Uterus (tissue), 2 donors: ENCODE measurements around the gene CHD5.

ENCODE experiments used
- POLR2A ChIP-seq, 2 donors: fragments of 450-650 bp; IDR thresholded peaks; one replicate each; pipeline ENCODE4 v1.6.1; 2016; ENCODE audit warnings: antibody characterized with exemption in 2 of 2, mild to moderate bottlenecking in 1 of 2, moderate library complexity in 1 of 2
- TF ChIP-seq, protein P1 (sequence below), 4 experiments: fragments of 200-600 bp in 2 of 4; fragments of 450-650 bp in 2 of 4; sonication (generic) in 2 of 4; IDR thresholded peaks; one replicate each; pipeline ENCODE4 v1.5.1; 2016 to 2019; ENCODE audit warnings: antibody characterized with exemption in 4 of 4, mild to moderate bottlenecking in 2 of 4, moderate library complexity in 1 of 4

DNA sequence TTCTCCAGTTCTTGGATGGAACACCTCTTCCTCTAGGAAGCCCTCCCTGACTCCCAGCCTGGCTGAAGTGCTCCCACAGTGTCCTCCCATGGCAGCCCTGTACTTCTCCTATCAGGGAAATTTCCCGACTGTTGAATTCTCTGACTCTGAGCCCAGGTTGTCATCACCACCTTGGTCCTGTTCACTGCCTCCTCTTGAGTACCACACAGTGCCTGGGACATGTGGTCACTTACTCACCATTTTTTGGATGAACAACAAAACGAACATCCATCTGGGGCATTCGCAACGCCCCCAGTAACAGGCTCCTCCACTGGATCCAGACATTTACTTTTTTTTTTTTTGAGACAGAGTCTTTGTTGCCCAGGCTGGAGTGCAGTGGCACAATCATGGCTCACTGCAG lies 37.4 kb downstream of the CHD5 start:
- TF ChIP-seq, protein P1, sequence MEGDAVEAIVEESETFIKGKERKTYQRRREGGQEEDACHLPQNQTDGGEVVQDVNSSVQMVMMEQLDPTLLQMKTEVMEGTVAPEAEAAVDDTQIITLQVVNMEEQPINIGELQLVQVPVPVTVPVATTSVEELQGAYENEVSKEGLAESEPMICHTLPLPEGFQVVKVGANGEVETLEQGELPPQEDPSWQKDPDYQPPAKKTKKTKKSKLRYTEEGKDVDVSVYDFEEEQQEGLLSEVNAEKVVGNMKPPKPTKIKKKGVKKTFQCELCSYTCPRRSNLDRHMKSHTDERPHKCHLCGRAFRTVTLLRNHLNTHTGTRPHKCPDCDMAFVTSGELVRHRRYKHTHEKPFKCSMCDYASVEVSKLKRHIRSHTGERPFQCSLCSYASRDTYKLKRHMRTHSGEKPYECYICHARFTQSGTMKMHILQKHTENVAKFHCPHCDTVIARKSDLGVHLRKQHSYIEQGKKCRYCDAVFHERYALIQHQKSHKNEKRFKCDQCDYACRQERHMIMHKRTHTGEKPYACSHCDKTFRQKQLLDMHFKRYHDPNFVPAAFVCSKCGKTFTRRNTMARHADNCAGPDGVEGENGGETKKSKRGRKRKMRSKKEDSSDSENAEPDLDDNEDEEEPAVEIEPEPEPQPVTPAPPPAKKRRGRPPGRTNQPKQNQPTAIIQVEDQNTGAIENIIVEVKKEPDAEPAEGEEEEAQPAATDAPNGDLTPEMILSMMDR (IDR thresholded peaks at IDR 0.05): no peak
- TF ChIP-seq POLR2A (IDR thresholded peaks at IDR 0.05): no peak
